Measurements from ENCODE around the gene NEK11.

NEK11 gene

DNA sequence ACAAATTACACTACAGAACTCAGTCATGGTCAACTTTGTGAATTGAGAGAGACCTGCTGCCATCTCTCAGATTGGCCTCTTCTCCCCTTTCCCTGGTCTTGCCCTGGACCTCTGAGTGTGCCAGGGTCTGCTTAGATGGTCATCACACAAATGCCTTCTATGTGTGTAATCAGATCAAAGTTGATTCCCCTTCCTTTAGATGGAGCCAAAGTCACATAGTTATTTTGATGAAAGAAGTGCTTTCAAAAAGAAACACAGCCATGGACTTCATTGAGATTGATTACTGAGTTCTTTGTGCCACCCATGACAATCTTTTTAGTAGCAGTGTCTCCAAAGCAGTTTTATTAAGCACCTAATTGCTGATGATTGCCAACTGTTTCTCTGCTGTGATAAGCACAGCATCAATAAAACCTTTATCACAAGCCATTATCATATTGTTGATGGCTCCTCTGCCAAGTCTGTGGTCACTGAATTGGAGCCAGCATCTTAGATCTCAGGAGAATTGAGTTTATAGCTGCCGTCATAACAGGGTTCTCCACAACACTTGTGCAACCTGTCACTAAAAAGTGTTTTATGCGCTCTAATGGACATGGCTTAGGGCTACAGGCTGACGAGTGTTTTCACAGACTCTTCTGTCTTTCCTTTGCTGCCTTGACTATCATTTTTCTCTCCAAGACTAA lies 205.2 kb downstream of the NEK11 start:
- TF ChIP-seq, protein P1, sequence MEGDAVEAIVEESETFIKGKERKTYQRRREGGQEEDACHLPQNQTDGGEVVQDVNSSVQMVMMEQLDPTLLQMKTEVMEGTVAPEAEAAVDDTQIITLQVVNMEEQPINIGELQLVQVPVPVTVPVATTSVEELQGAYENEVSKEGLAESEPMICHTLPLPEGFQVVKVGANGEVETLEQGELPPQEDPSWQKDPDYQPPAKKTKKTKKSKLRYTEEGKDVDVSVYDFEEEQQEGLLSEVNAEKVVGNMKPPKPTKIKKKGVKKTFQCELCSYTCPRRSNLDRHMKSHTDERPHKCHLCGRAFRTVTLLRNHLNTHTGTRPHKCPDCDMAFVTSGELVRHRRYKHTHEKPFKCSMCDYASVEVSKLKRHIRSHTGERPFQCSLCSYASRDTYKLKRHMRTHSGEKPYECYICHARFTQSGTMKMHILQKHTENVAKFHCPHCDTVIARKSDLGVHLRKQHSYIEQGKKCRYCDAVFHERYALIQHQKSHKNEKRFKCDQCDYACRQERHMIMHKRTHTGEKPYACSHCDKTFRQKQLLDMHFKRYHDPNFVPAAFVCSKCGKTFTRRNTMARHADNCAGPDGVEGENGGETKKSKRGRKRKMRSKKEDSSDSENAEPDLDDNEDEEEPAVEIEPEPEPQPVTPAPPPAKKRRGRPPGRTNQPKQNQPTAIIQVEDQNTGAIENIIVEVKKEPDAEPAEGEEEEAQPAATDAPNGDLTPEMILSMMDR (IDR thresholded peaks at IDR 0.05; ENCODE audit: borderline replicate concordance, control extremely low read depth, extremely low read depth, insufficient read depth, missing control alignments) = no peak
- no peak for DNase-seq (ENCODE audit: low spot score)
- in situ Hi-C loops (cut with MboI; ENCODE audit: low sequenced_read_pairs, unreplicated experiment) = no loop called here

DNA sequence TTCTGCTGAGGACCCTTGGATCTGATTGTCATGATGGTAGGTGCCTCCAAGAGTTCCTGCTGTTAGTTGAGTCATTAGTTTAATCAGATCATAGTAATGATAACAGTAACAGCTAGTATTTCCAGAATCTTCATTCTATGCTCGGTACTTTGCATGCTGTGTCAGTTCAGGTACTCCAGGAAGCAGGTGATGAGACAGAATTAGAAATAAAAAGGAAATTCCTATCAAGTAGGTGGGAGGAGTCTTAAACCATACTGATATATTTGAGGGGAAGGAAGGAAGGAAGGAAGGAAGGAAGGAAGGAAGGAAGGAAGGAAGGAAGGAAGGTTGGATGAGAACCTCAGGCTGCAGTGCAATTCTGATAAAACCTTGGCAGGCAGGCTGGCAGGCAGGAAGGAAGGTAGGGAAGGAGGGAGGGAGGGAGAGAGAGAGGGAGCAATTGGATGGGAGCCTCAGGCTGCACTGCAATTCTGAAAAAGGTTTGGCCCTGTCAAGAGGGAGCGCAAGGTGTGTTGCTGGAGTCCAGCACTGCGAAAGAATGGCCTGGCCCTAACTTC lies 206.1 kb downstream of the NEK11 start:
- in situ Hi-C loops (cut with MboI; ENCODE audit: low sequenced_read_pairs, unreplicated experiment) = no loop called here
- no peak for DNase-seq (ENCODE audit: low spot score)
- TF ChIP-seq, protein P1 (IDR thresholded peaks at IDR 0.05; ENCODE audit: borderline replicate concordance, control extremely low read depth, extremely low read depth, insufficient read depth, missing control alignments) = no peak

DNA sequence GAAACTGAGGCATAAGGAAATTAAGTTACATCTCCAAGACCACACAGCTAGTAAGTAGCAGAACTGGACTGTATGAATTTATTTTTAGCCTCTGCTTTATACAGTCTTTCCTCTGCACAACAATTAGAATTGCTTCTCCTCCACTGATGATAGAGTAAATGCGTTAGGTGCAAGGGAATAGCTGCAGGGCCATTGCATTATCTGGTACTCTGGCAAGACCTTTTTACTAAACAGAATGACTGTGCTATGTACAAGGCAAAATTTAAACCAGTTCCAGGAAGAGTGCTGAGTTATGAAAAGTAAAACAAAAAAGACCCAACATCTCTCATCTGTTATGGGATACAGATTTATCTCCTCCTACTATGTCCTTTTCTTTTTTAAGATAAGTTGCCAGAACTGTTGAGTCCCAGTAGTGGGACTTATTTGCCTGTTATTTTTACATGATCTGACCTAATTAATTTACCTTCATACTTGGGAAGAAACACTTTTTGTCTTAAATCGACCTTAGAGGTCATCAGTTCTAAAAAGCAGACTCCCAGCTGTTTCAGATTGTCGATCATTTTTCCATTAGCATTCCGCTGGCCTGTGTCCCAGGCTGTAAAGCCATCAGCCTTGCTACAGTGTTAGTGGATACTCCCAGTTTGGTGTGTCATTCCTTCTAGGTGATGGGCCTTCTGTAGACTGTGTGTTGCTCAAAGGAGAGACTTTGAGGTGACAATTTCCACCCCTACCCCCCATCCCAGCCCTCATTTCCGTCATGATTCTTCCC lies 207.4 kb downstream of the NEK11 start:
- no peak for DNase-seq (ENCODE audit: low spot score)
- TF ChIP-seq, protein P1 (IDR thresholded peaks at IDR 0.05; ENCODE audit: borderline replicate concordance, control extremely low read depth, extremely low read depth, insufficient read depth, missing control alignments) = no peak
- in situ Hi-C loops (cut with MboI; ENCODE audit: low sequenced_read_pairs, unreplicated experiment) = no loop called here

DNA sequence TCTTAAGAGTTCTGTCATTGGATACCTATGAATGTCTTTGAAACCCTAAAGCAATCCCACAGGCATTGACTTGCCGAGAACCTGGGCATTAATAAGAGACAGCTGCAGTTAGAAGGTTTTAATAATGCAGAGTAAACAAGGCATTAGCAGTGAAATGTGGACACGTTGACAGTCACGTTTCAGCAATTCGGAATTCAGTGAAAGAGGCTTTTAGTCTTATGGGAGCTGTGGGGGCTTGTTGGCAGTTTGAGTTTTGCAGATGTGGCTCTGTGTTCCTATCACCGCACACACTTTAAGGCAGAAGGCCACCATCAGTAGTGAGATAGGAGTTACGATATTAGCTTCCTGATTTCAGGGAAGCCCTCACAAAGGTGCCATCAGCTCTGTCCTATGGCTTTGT lies 209.7 kb downstream of the NEK11 start:
- in situ Hi-C loops (cut with MboI; ENCODE audit: low sequenced_read_pairs, unreplicated experiment) = no loop called here
- no peak for DNase-seq (ENCODE audit: low spot score)
- TF ChIP-seq, protein P1 (IDR thresholded peaks at IDR 0.05; ENCODE audit: borderline replicate concordance, control extremely low read depth, extremely low read depth, insufficient read depth, missing control alignments) = no peak

DNA sequence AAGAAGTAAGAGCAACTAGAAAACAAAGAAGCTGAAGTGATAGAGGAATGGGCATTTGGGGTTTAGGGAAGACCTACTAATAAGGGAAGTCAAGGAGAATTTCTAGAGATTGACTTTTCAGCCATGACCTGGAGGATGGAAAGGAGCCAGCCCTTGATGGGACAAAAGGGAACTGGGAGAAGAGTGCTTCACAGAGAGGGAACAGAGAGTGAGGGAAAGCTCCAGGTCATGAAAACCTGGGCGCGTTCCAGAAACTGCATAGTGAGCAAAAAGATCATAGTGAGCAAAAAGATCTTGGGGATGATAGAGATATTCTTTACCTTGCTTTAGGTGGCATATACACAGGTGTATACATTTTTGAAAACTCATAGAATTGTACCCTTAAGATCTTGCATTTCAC lies 211.8 kb downstream of the NEK11 start:
- in situ Hi-C loops (cut with MboI; ENCODE audit: low sequenced_read_pairs, unreplicated experiment) = no loop called here
- DNase-seq (ENCODE audit: low spot score) = no peak
- TF ChIP-seq, protein P1 (IDR thresholded peaks at IDR 0.05; ENCODE audit: borderline replicate concordance, control extremely low read depth, extremely low read depth, insufficient read depth, missing control alignments) = no peak

DNA sequence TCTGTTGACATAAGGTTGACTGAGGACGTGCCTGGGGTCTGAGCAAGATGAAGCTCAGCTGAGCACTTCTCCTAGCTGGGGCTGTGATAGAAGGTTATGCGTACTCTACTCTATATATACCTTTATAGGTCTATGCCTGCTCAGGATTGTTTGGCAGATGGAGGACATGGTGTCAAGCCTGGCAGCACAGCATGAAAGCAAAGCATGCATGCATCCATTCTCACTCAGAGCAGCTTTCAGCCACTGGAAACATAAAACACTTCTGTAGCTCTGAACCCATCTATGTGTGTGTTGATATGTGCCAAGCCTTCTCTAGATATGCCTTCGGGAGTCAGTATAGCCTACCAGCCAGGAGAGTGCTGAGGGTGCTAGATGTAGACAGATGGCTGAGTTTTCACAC lies 212.6 kb downstream of the NEK11 start:
- in situ Hi-C loops (cut with MboI; ENCODE audit: low sequenced_read_pairs, unreplicated experiment) = no loop called here
- no peak for DNase-seq (ENCODE audit: low spot score)
- TF ChIP-seq, protein P1 (IDR thresholded peaks at IDR 0.05; ENCODE audit: borderline replicate concordance, control extremely low read depth, extremely low read depth, insufficient read depth, missing control alignments) = no peak
